Peyer's patch (tissue), 4 donors: ENCODE data around the gene LRRC28.

Experiments
- CTCF ChIP-seq, 6 experiments: fragments of 450-650 bp in 4 of 6; fragments of 200-600 bp in 2 of 6; sonication (generic) in 1 of 6; IDR thresholded peaks; one replicate each; pipeline ENCODE4 v1.5.1; 2017 to 2019; ENCODE audit warnings: antibody characterized with exemption in 6 of 6, mild to moderate bottlenecking in 3 of 6, moderate library complexity in 1 of 6
- POLR2A ChIP-seq, 2 donors: fragments of 450-650 bp; IDR thresholded peaks; one replicate each; pipeline ENCODE4 v1.5.1; 2017; ENCODE audit warnings: antibody characterized with exemption in 2 of 2, mild to moderate bottlenecking in 2 of 2, moderate library complexity in 2 of 2

- TF ChIP-seq CTCF (IDR thresholded peaks at IDR 0.05) (peak in 3 of 6 experiments; percentile 21 to 35 (median 24)), POLR2A (IDR thresholded peaks at IDR 0.05) (no peak)
These were observed 110.4 kb downstream of the LRRC28 start for GRCh38 chr15:99361545-99362185.
